Right lobe of liver (tissue), 4 donors: ENCODE results near the gene KCNT2.

Experiments
- POLR2A ChIP-seq: fragments of 450-650 bp; IDR thresholded peaks from one replicate; pipeline ENCODE4 v1.6.1; 2017; ENCODE audit warnings: antibody characterized with exemption, mild to moderate bottlenecking
- TF ChIP-seq, protein P1 (sequence below), 4 donors: fragments of 200-600 bp in 3 of 4; fragments of 450-650 bp in 1 of 4; IDR thresholded peaks; one replicate each; pipeline versions ENCODE4 v1.5.1 to v1.8.0; 2016 to 2022; ENCODE audit warnings: antibody characterized with exemption in 4 of 4, mild to moderate bottlenecking in 2 of 4
- donor health status: DM: no; HTN: no; CAD: no.
- donor health status: DM: no; HTN: no; CAD: no.
- donor health status: DM: no; HTN: yes; CAD: no.

DNA sequence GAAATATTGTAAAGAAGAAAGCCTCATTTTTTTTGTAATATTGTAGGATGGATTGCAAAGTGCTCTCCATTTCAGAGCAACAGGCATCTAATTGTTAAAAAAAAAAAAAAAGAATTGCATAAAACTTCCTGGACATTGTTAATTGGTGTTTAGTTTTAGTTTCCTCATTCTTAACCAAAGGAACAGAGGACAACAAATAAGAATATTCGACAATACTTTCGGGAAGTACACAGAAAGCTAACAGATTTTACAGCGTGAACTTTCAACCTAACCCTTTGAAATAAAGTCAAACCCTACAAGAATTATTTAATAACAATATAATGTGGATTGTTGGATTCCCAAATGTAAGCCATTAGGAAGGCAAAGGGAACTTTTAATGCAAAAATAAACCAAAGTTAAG lies 284.4 kb downstream of the KCNT2 start:
- TF ChIP-seq, protein P1, sequence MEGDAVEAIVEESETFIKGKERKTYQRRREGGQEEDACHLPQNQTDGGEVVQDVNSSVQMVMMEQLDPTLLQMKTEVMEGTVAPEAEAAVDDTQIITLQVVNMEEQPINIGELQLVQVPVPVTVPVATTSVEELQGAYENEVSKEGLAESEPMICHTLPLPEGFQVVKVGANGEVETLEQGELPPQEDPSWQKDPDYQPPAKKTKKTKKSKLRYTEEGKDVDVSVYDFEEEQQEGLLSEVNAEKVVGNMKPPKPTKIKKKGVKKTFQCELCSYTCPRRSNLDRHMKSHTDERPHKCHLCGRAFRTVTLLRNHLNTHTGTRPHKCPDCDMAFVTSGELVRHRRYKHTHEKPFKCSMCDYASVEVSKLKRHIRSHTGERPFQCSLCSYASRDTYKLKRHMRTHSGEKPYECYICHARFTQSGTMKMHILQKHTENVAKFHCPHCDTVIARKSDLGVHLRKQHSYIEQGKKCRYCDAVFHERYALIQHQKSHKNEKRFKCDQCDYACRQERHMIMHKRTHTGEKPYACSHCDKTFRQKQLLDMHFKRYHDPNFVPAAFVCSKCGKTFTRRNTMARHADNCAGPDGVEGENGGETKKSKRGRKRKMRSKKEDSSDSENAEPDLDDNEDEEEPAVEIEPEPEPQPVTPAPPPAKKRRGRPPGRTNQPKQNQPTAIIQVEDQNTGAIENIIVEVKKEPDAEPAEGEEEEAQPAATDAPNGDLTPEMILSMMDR (IDR thresholded peaks at IDR 0.05) = no peak
- no peak for TF ChIP-seq POLR2A
